Activated CD8-positive, alpha-beta memory T cell treated with anti-CD3 and anti-CD28 coated beads for 4 hours (primary cell): ENCODE data around the gene GCKR.
"Not testable (repeated sequence)": the region's sequence is repeated elsewhere in the genome, so short reads cannot be mapped to it uniquely, and the experiment has no call there.

Experiments used
- DNase-seq, 2 donors: peaks; one replicate each; pipeline ENCODE4 v3.0.0-alpha.2; 2020; ENCODE audit warnings: low read depth in 2 of 2

The GCKR gene

DNA sequence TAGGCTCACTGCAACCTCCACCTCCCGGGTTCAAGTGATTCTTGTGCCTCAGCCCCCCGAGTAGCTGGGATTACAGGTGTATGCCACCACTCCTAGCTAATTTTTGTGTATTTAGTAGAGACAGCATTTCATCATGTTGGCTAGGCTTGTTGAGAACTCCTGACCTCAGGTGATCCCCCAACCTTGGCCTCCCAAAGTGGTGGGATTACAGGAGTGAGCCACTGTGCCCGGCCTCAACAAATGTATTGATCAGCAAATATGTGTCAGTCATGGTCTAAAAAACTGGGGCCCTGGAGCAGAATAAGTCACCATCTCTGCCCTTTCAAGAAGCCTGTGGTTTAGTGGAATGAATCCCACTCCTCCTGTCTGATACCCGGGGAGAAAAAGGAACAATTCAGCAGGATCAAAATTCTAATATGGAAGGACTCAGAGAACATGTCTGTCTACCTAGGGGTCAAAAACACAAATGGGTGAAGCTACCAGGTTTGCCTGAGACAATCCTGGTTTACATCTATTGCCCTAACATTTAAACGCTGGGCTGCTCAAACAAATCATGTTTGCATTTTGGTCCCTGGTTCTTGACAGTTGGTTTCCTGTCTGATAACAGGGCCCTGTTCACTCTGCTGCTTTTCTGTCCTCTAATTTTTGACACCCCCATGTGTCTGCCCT is 21.6 kb downstream of the GCKR start:
- no peak for DNase-seq

DNA sequence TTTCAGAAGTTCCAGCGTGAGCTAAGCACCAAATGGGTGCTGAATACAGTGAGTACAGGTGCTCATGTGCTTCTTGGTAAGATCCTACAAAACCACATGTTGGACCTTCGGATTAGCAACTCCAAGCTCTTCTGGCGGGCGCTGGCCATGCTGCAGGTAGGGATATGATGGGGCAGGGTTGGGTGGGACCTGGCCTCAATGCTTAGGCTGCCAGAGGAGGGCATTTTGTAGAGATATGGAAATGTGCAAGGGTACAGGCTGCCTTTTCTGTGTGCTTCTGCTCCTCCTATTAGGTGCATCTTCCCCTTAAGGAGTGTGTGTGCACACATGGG is 22.1 kb downstream of the GCKR start:
- DNase-seq: no peak

DNA sequence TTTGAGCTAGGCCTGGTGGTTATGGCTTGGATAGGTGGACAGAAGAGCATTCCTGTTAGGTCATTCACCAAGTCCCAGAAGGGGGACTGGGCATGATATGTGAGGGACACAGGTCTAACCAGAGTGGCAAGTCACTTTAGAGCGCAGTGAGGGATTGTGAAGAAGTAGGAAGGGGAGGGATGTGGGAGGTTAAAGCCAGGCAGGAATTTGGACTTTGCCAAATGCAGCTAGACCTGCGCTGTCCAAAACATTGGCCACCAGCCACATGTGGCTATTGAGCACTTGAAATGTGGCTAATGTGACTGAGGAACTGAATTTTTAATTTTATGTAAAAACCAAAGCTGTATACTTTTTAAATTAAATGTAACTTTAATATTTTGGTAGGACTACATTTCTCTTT is 23.7 kb downstream of the GCKR start:
- no peak for DNase-seq

DNA sequence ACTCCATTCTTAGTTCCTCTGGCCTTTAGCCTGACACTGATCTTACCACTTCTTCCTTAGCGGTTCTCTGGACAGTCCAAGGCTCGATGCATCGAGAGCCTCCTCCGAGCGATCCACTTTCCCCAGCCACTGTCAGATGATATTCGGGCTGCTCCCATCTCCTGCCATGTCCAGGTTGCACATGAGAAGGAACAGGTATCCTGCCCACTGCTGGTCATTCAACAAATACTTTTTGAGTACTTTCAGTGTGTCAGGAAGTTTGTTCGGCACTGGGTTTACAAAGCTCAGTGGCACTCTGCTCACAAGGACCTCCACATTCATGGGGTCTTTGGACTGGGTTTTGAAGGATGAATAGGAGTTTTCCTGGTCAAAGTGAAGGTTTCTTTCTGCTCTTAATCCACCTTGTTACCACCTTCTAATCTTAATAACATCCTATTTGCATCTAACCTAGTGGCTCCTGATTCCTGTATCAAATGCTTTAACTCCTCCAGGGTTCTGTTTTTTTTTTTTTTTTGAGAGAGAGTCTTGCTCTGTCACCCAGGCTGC is 25.8 kb downstream of the GCKR start:
- DNase-seq: no peak

DNA sequence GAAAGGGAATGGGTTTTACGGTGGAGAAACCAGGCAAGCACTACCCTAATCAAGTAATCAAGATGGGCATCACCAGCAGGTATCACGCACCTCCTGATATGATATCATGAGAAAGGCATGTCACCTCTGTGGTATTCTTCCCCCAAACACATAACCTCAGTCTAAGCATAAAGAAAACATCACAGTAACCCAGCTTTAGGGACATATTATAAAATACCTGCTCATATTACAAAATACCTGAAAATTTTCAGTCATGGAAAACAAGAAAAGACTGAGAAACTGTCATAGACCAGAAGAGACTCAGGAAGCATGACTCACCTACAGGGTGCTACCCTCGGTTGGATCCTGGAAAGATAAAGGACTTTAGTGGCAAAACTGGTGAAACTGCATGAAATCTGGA is 30.5 kb downstream of the GCKR start:
- no peak for DNase-seq

DNA sequence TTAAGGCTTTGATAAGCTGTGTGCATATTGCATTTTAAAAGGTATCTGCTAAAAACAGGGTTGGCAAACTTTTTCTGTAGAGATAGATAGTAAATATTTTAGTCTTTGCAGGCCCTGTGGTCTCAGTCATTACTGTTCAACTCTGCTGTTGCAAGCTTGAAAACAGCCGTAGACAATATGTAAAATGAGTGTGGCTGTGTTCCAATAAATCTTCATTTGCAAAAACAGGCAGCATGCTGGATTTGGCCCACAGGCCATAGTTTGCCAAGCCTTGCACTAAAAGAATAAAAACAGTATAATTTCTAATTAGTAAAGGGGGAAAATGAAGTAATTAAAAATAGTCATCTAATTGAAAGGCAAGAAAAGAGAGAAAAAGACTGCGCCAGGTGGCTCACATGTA is 35.3 kb downstream of the GCKR start:
- no peak for DNase-seq

DNA sequence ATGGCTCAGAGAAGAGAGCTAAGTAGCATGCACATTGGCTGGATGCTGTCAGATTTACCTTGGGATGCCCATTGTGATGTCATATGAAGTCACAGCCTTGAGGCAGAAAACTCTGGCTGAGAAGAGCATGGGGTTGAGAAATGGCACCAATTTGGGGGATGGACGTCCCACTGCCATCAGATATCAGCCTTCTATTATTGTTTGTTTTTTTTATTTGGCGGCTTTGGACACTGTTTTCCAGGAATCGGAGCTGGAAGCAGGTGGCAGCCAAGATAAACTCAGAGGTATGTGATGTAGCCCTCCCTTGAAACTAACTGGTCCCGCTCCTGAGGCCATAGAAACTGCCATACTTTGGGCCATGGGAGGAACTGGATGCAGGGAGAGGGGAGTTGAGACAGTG is 40.6 kb downstream of the GCKR start:
- DNase-seq: no peak

DNA sequence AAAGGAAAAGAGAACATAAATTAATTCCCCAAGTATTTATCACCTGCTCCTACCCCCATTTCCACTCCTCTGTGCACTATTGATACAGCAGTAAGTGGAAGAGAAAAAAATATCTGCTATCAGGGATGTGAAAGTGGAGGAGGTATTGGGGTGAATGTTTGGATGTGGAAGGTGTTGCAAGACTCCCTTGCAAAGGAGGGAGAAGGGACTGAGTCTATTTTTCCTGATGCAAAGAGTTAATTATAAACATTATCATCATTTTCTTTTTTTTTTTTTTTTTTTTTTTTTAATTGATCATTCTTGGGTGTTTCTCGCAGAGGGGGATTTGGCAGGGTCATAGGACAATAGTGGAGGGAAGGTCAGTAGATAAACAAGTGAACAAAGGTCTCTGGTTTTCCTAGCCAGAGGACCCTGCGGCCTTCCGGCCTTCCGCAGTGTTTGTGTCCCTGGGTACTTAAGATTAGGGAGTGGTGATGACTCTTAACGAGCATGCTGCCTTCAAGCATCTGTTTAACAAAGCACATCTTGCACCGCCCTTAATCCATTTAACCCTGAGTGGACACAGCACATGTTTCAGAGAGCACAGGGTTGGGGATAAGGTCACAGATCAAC is 42.3 kb downstream of the GCKR start:
- not testable (repeated sequence) for DNase-seq

DNA sequence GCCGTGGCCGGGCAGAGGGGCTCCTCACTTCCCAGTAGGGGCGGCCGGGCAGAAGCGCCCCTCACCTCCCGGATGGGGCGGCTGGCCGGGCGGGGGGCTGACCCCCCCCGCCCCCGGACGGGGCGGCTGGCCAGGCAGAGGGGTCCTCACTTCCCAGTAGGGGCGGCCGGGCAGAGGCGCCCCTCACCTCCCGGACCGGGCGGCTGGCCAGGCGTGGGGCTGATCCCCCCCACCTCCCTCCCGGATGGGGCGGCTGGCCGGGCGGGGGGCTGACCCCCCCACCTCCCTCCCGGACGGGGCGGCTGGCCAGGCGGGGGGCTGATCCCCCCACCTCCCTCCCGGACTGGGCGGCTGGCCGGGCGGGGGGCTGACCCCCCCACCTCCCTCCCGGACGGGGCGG is 43.0 kb downstream of the GCKR start:
- DNase-seq: not testable (repeated sequence)

DNA sequence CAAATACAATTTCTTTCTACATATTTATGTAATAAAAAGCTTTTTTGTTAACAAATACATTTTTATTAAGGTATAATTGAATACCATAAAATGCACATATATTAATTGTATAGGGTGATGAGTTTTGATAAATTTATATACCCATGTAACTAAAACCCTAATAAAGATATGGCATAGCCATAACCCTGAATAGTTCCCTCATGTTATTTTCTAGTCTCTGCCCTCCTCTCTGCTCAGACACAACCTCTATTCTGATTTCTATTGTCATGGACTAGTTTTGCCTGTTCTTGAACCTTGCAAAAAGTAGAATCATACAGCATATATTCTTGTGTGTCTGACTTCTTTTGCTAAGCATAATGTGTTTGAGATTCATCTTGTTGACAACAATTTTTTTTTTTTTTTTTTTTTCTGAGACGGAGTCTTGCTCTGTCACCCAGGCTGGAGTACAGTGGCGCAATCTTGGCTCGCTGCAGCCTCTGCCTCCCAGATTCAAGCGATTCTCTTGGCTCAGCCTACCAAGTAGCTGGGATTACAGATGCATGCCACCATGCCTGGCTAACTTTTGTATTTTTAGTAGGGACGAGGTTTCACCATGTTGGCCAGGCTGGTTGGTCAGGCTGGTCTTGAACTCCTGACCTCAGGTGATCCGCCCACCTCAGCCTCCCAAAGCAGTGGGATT is 47.6 kb downstream of the GCKR start:
- no peak for DNase-seq

DNA sequence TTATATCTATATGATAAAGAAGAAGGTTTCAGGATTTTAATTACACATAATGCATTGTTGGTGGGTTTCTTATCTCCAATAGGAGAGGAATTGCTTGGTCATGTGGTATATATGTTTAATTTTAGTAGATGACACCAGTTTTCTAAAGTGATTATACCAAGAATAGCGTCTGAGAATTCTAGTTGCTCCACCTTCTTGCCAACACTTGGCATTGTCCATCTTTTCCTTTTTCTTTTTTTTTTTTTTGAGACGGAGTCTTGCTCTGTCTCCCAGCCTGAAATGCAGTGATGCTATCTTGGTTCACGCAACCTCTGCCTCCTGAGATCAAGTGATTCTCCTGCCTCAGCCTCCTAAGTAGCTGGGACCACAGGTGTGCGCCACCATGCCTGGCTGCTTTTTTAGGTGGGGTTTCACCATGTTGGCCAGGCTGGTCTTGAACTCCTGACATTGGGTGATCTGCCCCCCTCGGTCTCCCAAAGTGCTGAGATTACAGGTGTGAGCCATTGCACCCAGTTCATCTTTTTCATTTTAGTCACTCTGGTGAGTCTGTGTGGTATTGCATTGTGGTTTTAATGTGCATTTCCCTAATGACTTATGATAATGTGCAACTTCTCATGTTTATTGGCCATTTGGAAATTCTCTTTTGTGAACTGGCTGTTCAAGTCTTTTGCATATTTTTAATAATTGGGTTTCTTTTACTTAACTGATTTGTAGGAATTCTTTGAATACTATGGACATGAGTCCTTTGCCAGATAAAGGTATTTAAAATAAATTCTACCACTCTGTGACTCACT is 48.9 kb downstream of the GCKR start:
- DNase-seq: no peak

DNA sequence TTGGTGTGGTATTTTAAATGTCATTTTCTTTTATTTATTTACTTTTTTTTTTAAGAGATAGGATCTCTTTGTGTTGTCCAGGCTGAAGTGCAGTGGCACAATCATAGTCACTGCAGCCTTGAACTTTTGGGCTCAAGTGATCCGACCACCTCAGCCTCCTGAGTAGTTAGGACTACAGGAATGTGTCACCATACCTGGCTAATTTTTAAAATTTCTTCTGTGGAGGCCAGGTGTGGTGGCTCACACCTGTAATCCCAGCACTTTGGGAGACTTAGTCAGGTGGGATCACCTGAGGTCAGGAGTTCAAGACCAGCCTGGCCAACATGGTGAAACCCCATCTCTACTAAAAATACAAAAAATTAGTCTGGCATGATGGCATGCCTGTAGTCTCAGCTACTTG is 52.7 kb downstream of the GCKR start:
- no peak for DNase-seq

DNA sequence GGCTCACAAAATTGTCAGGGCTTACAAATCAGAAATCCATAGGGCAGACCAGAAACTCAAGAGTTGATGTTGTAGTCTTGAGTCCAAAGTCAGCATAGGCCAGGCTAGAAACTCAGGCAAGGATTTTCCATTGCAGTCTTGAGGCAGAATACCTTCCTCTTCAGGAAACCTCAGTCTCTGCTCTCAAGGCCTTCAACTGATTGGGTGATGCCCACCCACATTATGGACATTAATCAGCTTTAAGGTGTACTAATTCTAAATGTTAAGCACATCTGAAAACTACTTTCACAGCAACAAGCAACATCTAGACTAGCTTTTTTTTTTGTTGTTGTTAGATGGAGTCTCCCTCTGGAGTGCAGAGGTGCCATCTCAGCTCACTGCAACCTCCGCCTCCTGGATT is 54.9 kb downstream of the GCKR start:
- DNase-seq: no peak

DNA sequence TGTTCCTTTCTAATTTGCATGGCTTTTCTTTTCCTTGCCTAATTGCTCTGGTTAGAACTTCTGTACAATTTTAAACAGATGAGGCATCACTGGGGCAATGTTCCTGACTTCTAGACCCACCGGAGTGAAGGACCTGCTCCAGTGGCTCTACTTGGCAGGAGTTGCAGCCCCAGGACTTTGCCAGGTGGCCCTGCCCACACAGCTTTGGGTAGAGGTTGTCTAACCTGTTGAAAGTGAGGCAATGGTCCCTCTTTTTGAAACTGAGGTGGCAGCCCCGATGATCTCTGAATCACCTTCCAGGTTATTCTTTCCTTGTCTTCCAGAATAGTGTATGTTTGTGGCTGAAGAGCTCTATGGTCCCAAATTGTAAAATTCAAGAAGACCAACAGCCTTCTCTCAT is 56.3 kb downstream of the GCKR start:
- no peak for DNase-seq

DNA sequence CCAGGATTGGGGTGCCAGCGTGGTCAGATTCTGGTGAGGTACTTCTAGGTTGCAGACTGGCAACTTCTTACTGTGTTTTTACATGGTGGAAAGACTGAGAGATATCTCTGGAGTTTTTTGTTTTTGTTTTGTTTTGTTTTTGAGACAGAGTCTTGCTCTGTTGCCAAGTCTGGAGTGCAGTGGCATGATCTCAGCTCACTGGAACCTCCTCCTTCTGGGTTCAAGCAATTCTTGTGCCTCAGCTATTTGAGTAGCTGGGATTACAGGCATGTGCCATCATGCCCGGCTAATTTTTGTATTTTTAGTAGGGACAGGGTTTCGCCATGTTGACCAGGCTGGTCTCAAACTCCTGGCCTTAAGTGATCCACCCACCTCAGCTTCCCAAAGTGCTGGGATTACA is 57.8 kb downstream of the GCKR start:
- not testable (repeated sequence) for DNase-seq

DNA sequence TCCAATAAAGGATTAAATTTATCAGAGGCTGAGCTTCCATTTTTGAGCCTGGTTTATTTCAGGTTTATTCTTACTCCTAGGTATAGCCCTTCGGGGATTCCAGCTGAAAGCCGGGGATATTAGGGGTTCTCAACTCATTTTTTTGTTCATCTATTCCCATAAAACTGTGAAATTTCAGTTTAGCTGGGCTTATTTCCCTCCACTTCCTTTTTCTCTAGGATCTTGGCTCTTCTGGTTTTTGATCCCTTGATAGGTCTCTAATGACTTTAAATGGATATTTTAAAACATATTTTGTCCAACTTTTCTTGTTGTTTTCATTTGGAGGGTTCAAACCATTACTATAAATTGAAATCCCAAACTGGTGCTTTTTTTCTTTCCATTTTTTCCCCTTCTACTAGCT is 62.6 kb downstream of the GCKR start:
- DNase-seq: no peak

DNA sequence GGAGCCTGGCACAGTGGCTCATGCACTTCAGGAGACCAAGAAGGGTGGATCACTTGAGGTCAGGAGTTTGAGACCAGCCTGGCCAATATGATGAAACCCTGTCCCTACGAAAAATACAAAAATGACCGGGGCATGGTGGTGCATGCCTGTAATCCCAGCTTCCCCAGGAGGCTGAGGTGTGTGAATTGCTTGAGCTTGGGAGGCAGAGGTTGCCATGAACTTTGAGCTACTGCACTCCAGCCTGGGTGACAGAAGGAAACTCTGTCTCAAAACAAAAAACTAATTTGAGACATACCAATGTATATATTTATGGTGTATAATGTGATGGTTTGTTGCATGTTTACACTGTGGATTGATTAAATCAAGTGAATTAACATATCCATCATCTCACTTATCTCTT is 64.4 kb downstream of the GCKR start:
- no peak for DNase-seq

DNA sequence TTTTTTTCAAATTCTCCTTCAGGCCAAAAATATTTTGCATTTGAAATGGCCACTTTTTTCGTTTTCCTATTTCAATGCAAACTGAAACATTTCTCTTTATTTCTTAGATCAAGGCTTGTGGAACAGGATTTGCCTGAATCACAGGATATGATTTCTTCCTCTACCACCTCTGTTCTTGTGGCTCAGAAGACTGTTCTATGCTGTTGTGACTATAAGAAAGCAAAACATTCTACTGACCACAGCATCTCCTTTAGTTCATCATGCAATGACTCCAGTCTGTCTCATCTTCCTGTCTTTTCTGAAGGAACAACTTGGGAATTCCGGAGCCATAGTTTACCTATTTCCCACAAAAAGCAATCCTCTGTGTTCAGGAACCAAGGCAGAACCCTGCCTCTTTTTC is 70.0 kb downstream of the GCKR start:
- DNase-seq: no peak

DNA sequence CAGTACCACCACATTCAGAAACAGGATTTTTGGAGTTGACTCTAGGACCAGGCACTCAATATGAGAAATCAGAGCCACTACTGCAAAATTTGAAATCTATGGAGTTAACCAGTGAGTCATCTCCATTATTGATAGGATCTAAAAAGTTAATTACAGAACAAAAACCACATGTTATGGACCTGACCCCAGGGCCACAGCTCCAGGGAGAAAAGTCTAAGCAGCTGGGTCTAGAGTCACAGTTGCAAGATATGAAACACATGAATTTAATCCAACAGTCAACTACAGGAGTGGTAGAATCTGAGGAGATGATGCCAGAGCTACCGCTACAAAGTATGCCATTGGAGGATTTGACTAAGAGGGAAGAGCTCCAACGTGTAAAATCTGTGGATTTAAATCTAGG is 72.8 kb downstream of the GCKR start:
- DNase-seq: no peak

DNA sequence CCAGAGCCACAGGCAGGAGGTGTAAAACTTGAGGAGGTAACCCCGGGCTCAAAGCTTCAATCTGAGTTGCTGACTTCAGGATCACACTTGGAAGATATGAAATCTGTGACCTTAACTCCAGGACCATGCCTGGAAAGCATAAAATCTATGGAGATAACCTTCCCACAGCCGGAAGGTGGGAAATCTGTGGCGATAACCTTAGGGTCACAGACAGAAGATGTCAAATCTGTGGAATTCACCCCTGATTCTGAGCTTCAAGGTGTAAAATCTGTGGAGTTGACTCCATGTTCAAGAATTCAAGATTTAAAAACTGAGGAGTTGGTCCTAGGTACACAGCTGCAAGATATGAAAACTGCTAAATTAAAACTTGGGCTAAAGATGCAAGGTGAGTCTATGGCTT is 74.6 kb downstream of the GCKR start:
- DNase-seq: no peak

DNA sequence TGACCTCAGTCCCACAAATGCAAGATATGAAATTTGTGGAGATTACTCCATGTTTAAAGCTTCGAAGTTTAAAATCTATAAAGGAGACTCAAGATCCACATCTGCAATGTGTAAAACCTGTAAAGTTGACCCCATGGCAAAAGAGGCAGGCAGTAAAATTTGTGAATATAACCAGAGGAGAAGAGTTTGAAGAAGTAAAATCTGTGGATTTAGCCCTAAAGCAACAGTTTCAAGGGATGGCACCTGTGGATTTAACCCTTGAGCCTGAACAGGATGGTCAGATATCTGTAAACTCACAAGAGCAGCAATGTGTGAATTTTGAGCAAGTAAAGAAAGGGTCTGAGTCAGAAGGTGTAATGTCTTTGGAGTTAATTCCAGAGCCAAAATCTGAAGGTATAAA is 75.0 kb downstream of the GCKR start:
- no peak for DNase-seq

DNA sequence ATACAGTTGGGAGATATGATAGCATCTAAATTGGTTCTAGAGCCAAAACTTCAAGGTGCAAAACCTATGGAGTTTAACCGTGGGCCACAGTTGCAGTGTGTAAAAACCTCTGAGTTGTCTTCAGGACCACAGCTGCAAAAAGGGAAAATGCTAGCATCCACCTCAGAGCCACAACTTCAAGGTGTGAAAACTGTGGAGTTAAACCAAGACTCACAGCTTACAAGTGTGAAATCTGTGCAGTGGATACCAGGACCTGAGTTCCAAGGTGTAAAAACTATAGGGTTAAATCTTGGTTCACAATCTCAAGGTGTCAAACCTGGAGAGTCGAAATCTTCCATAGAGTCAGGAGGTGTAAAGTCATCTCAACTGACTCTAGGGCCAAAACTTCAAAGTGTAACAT is 75.8 kb downstream of the GCKR start:
- DNase-seq: no peak
